Endothelial cell of umbilical vein (primary cell): Measurements from ENCODE around the gene FCGBP. TPM values are rescaled to one million over a fixed set of nuclear protein-coding genes. Genes with fewer than 3 reads are reported as not detected.

Experiments
- BruUV-seq: library from RNA; stranded (reverse); fragments of 400-500 nt; replicated peaks from 2 replicates; lab custom pipeline; 2021; lab: Mats Ljungman, UMichigan
- CTCF ChIA-PET: fragments of 300-600, 350-600 bp; sonication (Branson Sonifier 250); formaldehyde crosslinking; loops from one replicate; lab custom pipeline; 2021; ENCODE audit warnings: antibody characterized with exemption, inconsistent platforms; lab: Charles Lee
- POLR2A ChIA-PET: fragments of 300-600, 350-600 bp; sonication (Branson Sonifier 250); formaldehyde crosslinking; loops from one replicate; lab custom pipeline; 2021; ENCODE audit warnings: antibody characterized with exemption, inconsistent platforms; lab: Charles Lee
- DNase-seq: peaks from one replicate; pipeline ENCODE4 v3.0.0-alpha.2; 2011; ENCODE audit warnings: low read depth, low spot score
- FAIRE-seq: peaks from 2 replicates; lab custom pipeline; 2011; peaks lifted over from hg19 to GRCh38; lab: Jason Lieb, UNC
- H2AFZ ChIP-seq: 2 replicates; pipeline ENCODE4 v1.6.0; 2012; ENCODE audit warnings: low read depth, low read length, control low read depth, inconsistent platforms
- H3K27ac ChIP-seq: 2 replicates; pipeline ENCODE4 v1.5.1; 2011; ENCODE audit warnings: low read depth, mild to moderate bottlenecking, control low read depth, low read length, moderate library complexity; ENCODE audit not compliant: insufficient read depth
- H3K27me3 ChIP-seq, 2 experiments: 2 replicates each; pipeline versions ENCODE4 v1.6.0 to v1.6.1; 2011; ENCODE audit warnings: low read length in 2 of 2, mixed read lengths in 1 of 2; ENCODE audit not compliant: control insufficient read depth in 2 of 2, insufficient read depth in 2 of 2
- H3K36me3 ChIP-seq, 2 experiments: 2 replicates in 1 of 2; 3 replicates in 1 of 2; pipeline ENCODE4 v1.5.1; 2011; ENCODE audit warnings: low read length in 2 of 2, mild to moderate bottlenecking in 1 of 2, moderate library complexity in 1 of 2; ENCODE audit not compliant: control insufficient read depth in 2 of 2, insufficient read depth in 2 of 2; ENCODE audit errors: extremely low read depth in 1 of 2
- H3K4me1 ChIP-seq: 3 replicates; pipeline ENCODE4 v1.5.1; 2011; ENCODE audit warnings: mild to moderate bottlenecking, low read length; ENCODE audit not compliant: control insufficient read depth, insufficient read depth; ENCODE audit errors: extremely low read depth
- H3K4me2 ChIP-seq: 2 replicates; pipeline ENCODE4 v1.6.1; 2011; ENCODE audit warnings: low read length, control low read depth, mixed read lengths; ENCODE audit not compliant: insufficient read depth
- H3K4me3 ChIP-seq, 3 experiments: fragments of 200-600 bp in 1 of 3; sonication (generic), shearing (Covaris generic) in 1 of 3; replicated peaks in 1 of 3; 2 replicates each; pipeline ENCODE4 v1.5.1; 2011 to 2016; ENCODE audit warnings: control low read depth in 3 of 3, low read length in 3 of 3, mild to moderate bottlenecking in 2 of 3, inconsistent platforms in 1 of 3, low read depth in 1 of 3, moderate library complexity in 1 of 3; ENCODE audit not compliant: insufficient read depth in 1 of 3
- H3K79me2 ChIP-seq: 2 replicates; pipeline ENCODE4 v1.6.0; 2012; ENCODE audit warnings: low read length, inconsistent platforms; ENCODE audit not compliant: control insufficient read depth, insufficient read depth
- H3K9ac ChIP-seq: replicated peaks from 2 replicates; pipeline ENCODE3; 2011; ENCODE audit warnings: low read length, control low read depth; ENCODE audit not compliant: insufficient read depth; ENCODE audit errors: extremely low read depth
- H3K9me1 ChIP-seq: replicated peaks from 3 replicates; pipeline ENCODE4 v1.6.0; 2011; ENCODE audit warnings: mild to moderate bottlenecking, low read length; ENCODE audit not compliant: control insufficient read depth, insufficient read depth; ENCODE audit errors: extremely low read depth
- H3K9me3 ChIP-seq: replicated peaks from 2 replicates; pipeline ENCODE4 v1.5.1; 2012; ENCODE audit warnings: low read length, inconsistent platforms; ENCODE audit not compliant: control insufficient read depth, insufficient read depth
- H4K20me1 ChIP-seq: replicated peaks from 2 replicates; pipeline ENCODE3; 2011; ENCODE audit warnings: mild to moderate bottlenecking, low read length; ENCODE audit not compliant: control insufficient read depth, insufficient read depth; ENCODE audit errors: extremely low read depth
- CTCF ChIP-seq, 2 donors: IDR thresholded peaks; 1 replicate in 1 of 2; 2 replicates in 1 of 2; pipeline ENCODE4 v1.5.1; 2011; ENCODE audit warnings: low read length in 2 of 2, mild to moderate bottlenecking in 2 of 2, moderate library complexity in 2 of 2, control low read depth in 1 of 2, inconsistent platforms in 1 of 2, low read depth in 1 of 2; ENCODE audit not compliant: insufficient read depth in 1 of 2; ENCODE audit errors: extremely low read depth in 1 of 2
- EZH2 ChIP-seq: IDR thresholded peaks from 2 replicates; pipeline ENCODE4 v1.6.1; 2012; ENCODE audit warnings: borderline replicate concordance, low read depth, mild to moderate bottlenecking, moderate library complexity, low read length, inconsistent platforms; ENCODE audit not compliant: severe bottlenecking
- FOS ChIP-seq: IDR thresholded peaks from 2 replicates; pipeline ENCODE4 v1.6.1; 2011; ENCODE audit warnings: mild to moderate bottlenecking, low read length, moderate library complexity, borderline replicate concordance; ENCODE audit not compliant: insufficient read depth
- GATA2 ChIP-seq: IDR thresholded peaks from 2 replicates; pipeline ENCODE4 v1.7.0; 2011; ENCODE audit warnings: low read depth, mild to moderate bottlenecking, moderate library complexity, mixed read lengths, low read length; ENCODE audit not compliant: insufficient read length, insufficient read depth
- JUN ChIP-seq: IDR thresholded peaks from 2 replicates; pipeline ENCODE4 v1.6.1; 2011; ENCODE audit warnings: borderline replicate concordance, low read depth; ENCODE audit not compliant: insufficient read length, insufficient read depth
- MAX ChIP-seq: IDR thresholded peaks from 2 replicates; pipeline ENCODE4 v1.6.1; 2011; ENCODE audit not compliant: insufficient read depth, insufficient read length
- MYC ChIP-seq: IDR thresholded peaks from one replicate; pipeline ENCODE4 v1.6.1; 2011; ENCODE audit warnings: mild to moderate bottlenecking, low read depth, low read length
- POLR2A ChIP-seq: IDR thresholded peaks from 2 replicates; pipeline ENCODE4 v1.6.1; 2012; ENCODE audit warnings: low read depth, mild to moderate bottlenecking, control low read depth, low read length
- POLR2AphosphoS5 ChIP-seq: IDR thresholded peaks from 2 replicates; pipeline ENCODE4 v1.6.1; 2012; ENCODE audit warnings: low read depth, mild to moderate bottlenecking, control low read depth, low read length, moderate library complexity; ENCODE audit not compliant: insufficient read depth
- dilution Hi-C: fragments of 300-500 bp; cut with MboI; formaldehyde crosslinking; loops from one replicate; pipeline ENCODE4 v1.15.0; 2019; ENCODE audit warnings: low sequenced_read_pairs; ENCODE audit not compliant: extremely low pct_ligation_motif_present
- intact Hi-C: fragments of 100-400 bp; cut with micrococcal nuclease; formaldehyde crosslinking; loops from one replicate; pipeline ENCODE4 v1.10.0; 2022
- polyA plus RNA-seq, 4 experiments: library from polyadenylated mRNA; depleted of rRNA in 3 of 4; stranded (reverse) in 3 of 4; unstranded in 1 of 4; fragments of >200 nt; gene quantifications; 2 replicates each; pipeline versions ENCODE4 v1.2.1 to v1.2.3, GENCODE V29; 2011 to 2012; ENCODE audit warnings: missing spikeins in 1 of 4
- total RNA-seq: library from RNA; stranded (reverse); gene quantifications from 2 replicates; pipeline ENCODE4 v1.2.3, GENCODE V29; 2021

Gene FCGBP
- total and polyA plus RNA-seq, 2 donors (not counting 3 experiments of a cell fraction or from before 2014, with no cell fraction given), result 0.01 TPM; not detected in 1

GRCh38 chr19:39971380-39972035, 37.1 kb upstream of the FCGBP start:
- Histone ChIP-seq H3K9ac (peak overlapping the region; percentile 94), H2AFZ (peak overlapping the region; percentile 42), H3K27me3 (no peaks in the 10 kb centered on the region), H4K20me1 (no peaks in the 10 kb centered on the region), H3K36me3 (peaks cover 6 to 16% of the 10 kb centered on the region in 2 experiments), H3K4me2 (peak overlapping the region; percentile 97), H3K9me3 (no peaks in the 10 kb centered on the region), H3K27ac (peak overlapping the region; percentile 82), H3K79me2 (peaks cover 17% of the 10 kb centered on the region), H3K4me1 (peaks cover 13% of the 10 kb centered on the region), H3K4me3 (peak overlapping the region; percentile 70 to 83 (median 79)), H3K9me1 (no peaks in the 10 kb centered on the region)
- no TSS peak for BruUV-seq
- ChIA-PET CTCF (interaction anchor here (1.0 to 3.2 kb wide), 19 partner anchors 25 to 664 kb away, joined by 3 to 43 read pairs (median 5); partner anchors contain the start of genes FBL and ZNF780A), POLR2A (interaction anchor here (0.9 kb wide), 1 partner anchor 25 kb away, joined by 4 read pairs; the partner anchor contains the start of gene ZNF546)
- intact Hi-C loops (loop anchor here (1.0 to 5.0 kb wide), 4 partner anchors 25 to 251 kb away; partner anchors contain the start of gene MAP3K10), dilution Hi-C loops (no loop called here)
- DNase-seq, result peak; percentile 8
- TF ChIP-seq JUN (no peak), GATA2 (peak; percentile 3)
- peak; percentile 8 for FAIRE-seq

- intact Hi-C loops (loop anchor here (1.0 to 5.0 kb wide), 5 partner anchors 25 to 251 kb away; partner anchors contain the start of gene MAP3K10), dilution Hi-C loops (no loop called here)
- H3K9ac ChIP-seq, result peak within 1 kb of the TSS; percentile 94
- BruUV-seq, result no TSS peak
- DNase-seq (peak; percentile 100), FAIRE-seq (peak; percentile 100)
- H3K36me3 ChIP-seq, result peaks cover 6 to 16% of the 10 kb centered on the region in 2 experiments
- POLR2A ChIA-PET, result interaction anchor here (0.8 to 1.2 kb wide), 4 partner anchors 26 to 175 kb away, joined by 3 to 5 read pairs (median 4); partner anchors contain the start of genes ZNF546 and ZNF780A
- no peaks in the 10 kb centered on the region for H3K27me3 ChIP-seq
- peak within 1 kb of the TSS; percentile 97 for H3K4me2 ChIP-seq
- peak within 1 kb of the TSS; percentile 82 for H3K27ac ChIP-seq
- H3K79me2 ChIP-seq, result peaks cover 17% of the 10 kb centered on the region
- no peaks in the 10 kb centered on the region for H3K9me3 ChIP-seq
- peak; percentile 75 for TF ChIP-seq GATA2
- TF ChIP-seq EZH2, result no peak
- no peak for TF ChIP-seq FOS
- peak; percentile 78 for TF ChIP-seq MYC
- TF ChIP-seq POLR2A, result peak; percentile 86
- TF ChIP-seq MAX, result peak; percentile 65
- TF ChIP-seq POLR2AphosphoS5, result peak; percentile 64
- peak; percentile 86 to 89 for TF ChIP-seq CTCF (IDR thresholded peaks at IDR 0.05; ENCODE audit: extremely low read depth in 1 of 2, insufficient read depth in 1 of 2, low read depth in 1 of 2, low read length in 2 of 2)
- no peak for TF ChIP-seq JUN
- H3K9me1 ChIP-seq, result no peaks in the 10 kb centered on the region
- H3K4me3 ChIP-seq, result peak within 1 kb of the TSS; percentile 70 to 83 (median 79)
- peaks cover 13% of the 10 kb centered on the region for H3K4me1 ChIP-seq
- CTCF ChIA-PET, result interaction anchor here (0.6 to 3.2 kb wide), 31 partner anchors 9 to 664 kb away, joined by 3 to 43 read pairs (median 5); partner anchors contain the start of genes DYRK1B, FBL, ZNF546 and ZNF780A
- peak within 1 kb of the TSS; percentile 75 for H2AFZ ChIP-seq
- no peaks in the 10 kb centered on the region for H4K20me1 ChIP-seq
These were observed 36.4 kb upstream of the FCGBP start, which contains the start of gene PSMC4 for GRCh38 chr19:39970675-39971379. PSMC4 (plus strand) TSS chr19:39971165; CDS start chr19:39971203, 38 bp downstream.
